ENCODE measurements around the gene LBHD2.

The LBHD2 gene

DNA sequence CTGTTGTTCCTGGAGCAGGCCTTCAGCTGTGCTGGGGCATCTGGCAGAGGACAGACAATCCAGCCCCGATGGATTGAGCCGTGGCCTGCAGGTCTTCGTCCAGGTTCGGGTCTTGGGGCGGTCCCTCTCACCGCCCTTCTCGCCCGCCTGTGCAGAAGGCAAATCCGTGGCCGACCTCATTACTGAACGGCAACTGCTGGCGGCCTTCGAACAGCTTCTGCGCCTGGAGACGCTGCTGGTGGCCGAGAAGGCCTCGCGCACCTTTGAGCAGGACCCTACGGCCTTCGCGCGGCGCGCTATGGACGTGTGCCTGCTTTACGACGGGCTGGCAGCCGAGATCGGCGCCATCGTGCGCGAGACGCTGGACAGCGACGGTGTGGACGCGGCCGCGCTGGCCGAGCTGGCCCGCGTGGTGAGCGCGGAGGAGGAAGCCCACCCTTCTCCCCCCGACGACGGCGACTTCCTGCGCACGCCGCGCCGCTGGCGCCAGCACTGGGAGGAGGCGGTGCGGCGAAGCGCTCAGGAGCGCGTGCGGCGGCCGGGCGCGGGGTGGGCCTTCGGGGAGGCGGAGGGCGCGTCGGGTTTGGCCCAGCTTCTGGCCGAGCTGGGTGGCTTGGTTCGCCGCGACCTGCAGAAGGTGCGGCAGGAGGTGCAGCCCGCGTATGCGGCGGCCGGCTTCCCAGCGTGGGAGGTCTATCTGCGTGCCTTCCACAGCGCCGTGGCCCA is 18.1 kb downstream of the LBHD2 start:
- no peak for TF ChIP-seq CTCF (IDR thresholded peaks at IDR 0.05; ENCODE audit: low read depth, low read length, missing control alignments)
- no peak for DNase-seq (ENCODE audit: extremely low read depth, low read depth)
- no peak overlapping the region for H3K4me3 ChIP-seq (replicated peaks; ENCODE audit: low read depth, low read length)

DNA sequence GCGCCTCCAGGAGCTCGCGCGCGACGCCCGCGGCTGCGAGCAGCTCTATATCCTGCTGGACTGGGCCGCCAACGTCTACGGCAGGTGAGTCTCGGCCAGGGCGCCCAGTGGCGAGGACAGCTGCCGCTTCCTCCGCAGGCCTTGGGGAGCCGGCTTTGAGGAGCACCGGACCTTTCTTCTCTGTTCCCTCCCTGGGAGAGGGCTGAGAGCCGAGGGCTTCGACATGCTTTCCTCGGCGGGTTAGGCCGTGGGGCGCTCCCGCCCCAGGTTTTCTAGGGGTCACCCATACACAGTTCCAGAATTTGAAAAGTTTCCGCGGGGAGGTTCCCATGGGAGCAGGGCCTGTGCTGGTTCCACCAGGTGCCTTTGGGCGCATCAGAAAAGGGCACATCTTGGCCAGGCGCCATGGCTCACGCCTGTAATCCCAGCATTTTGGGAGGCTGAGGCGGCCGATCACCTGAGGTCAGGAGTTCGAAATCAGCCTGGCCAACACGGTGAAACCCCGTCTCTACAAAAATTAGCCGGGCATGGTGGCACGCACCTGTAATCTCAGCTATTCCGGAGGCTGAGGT is 18.8 kb downstream of the LBHD2 start:
- DNase-seq (ENCODE audit: extremely low read depth, low read depth) = no peak
- no peak for TF ChIP-seq CTCF (IDR thresholded peaks at IDR 0.05; ENCODE audit: low read depth, low read length, missing control alignments)
- no peak overlapping the region for H3K4me3 ChIP-seq (replicated peaks; ENCODE audit: low read depth, low read length)

GRCh38 chr14:103103461-103104388 is 19.7 kb downstream of the LBHD2 start:
- no peak overlapping the region for H3K4me3 ChIP-seq (replicated peaks; ENCODE audit: low read depth, low read length)
- no peak for DNase-seq (ENCODE audit: extremely low read depth, low read depth)
- TF ChIP-seq CTCF (IDR thresholded peaks at IDR 0.05; ENCODE audit: low read depth, low read length, missing control alignments) = peak; percentile 9

GRCh38 chr14:103104389-103104653 is 20.3 kb downstream of the LBHD2 start:
- H3K4me3 ChIP-seq (replicated peaks; ENCODE audit: low read depth, low read length) = no peak overlapping the region
- TF ChIP-seq CTCF (IDR thresholded peaks at IDR 0.05; ENCODE audit: low read depth, low read length, missing control alignments) = no peak
- no peak for DNase-seq (ENCODE audit: extremely low read depth, low read depth)

GRCh38 chr14:103104654-103105452 is 20.8 kb downstream of the LBHD2 start:
- no peak for DNase-seq (ENCODE audit: extremely low read depth, low read depth)
- no peak overlapping the region for H3K4me3 ChIP-seq (replicated peaks; ENCODE audit: low read depth, low read length)
- TF ChIP-seq CTCF (IDR thresholded peaks at IDR 0.05; ENCODE audit: low read depth, low read length, missing control alignments) = peak; percentile 99

DNA sequence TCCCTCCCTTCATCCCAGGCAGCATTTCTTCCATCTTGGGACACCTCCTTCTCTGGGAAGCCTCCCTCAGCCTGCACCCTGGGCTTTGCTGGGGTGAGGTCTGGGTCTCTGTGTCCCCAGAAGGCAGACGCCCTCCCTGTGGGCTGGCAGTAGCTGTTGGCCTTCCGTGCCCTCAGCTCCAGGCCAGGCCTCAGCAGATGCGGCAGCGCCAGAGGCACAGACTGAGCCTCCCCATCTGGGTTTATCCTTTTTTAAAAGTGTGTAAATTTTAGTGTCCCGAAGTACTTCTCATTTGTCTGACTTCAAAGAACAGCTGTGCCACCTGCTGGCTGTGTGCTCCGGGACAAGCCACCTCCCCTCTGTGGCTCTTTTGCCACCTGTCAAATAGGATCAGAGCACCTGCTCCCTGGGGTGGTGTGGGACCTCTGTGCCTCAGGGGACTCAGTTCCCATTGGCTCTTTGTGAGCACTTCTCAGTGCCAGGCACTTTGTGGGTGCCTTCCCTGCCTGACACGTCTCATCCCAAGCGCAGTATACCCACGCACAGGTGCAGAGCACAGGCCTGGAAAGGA is 21.7 kb downstream of the LBHD2 start:
- no peak overlapping the region for H3K4me3 ChIP-seq (replicated peaks; ENCODE audit: low read depth, low read length)
- no peak for DNase-seq (ENCODE audit: extremely low read depth, low read depth)
- no peak for TF ChIP-seq CTCF (IDR thresholded peaks at IDR 0.05; ENCODE audit: low read depth, low read length, missing control alignments)
